CD4-positive, alpha-beta memory T cell (primary cell): Measurements from ENCODE around the gene TGFBI. TPM values are rescaled to one million over a fixed set of nuclear protein-coding genes. Genes with fewer than 3 reads are reported as not detected.

ENCODE experiments used
- polyA plus RNA-seq, 2 donors: library from polyadenylated mRNA; unstranded; fragments of 300-500 nt; fragmentation: Illumina TruSeq; gene quantifications; one replicate each; pipeline ENCODE4 v1.2.3, GENCODE V29; 2021
- total RNA-seq, 2 experiments: library from RNA; stranded (reverse); gene quantifications; one replicate each; pipeline ENCODE4 v1.2.3, GENCODE V29; 2021

The TGFBI gene
- total and polyA plus RNA-seq, 4 experiments from 2014 or later: 3.7 to 13.2 (median 10.0) TPM

Other genes starting within 250 kb of the TGFBI start
- not detected for gene SLC25A48, start 194.3 kb upstream of the TGFBI start, total RNA-seq
- gene SLC25A48, start 194.3 kb upstream of the TGFBI start, polyA plus RNA-seq: not detected
- gene IL9, start 133.1 kb upstream of the TGFBI start, total RNA-seq: not detected
- not detected for gene IL9, start 133.1 kb upstream of the TGFBI start, polyA plus RNA-seq
- gene LECT2, start 74.0 kb upstream of the TGFBI start, total RNA-seq: not detected
- gene LECT2, start 74.0 kb upstream of the TGFBI start, polyA plus RNA-seq: not detected
- 10 to 100 TPM; 25.7 to 27.3 TPM for gene SMAD5, start 103.9 kb downstream of the TGFBI start, total RNA-seq
- gene SMAD5, start 103.9 kb downstream of the TGFBI start, polyA plus RNA-seq: 10 to 100 TPM; 13.6 to 13.8 TPM
- not detected for gene SMIM32, start 164.2 kb downstream of the TGFBI start, total RNA-seq
- not detected for gene SMIM32, start 164.2 kb downstream of the TGFBI start, polyA plus RNA-seq